GM23248 (cell line): ENCODE measurements around the gene ZNF227. TPM values are rescaled to one million over a fixed set of nuclear protein-coding genes. Genes with fewer than 3 reads are reported as not detected.

Experiments used
- DNase-seq: peaks from one replicate; pipeline ENCODE4 v3.0.0-alpha.2; 2015
- H2AFZ ChIP-seq: fragments of 200-600 bp; sonication (generic); 2 replicates; pipeline ENCODE4 v1.6.1; 2016; ENCODE audit warnings: antibody characterized with exemption
- H3F3A ChIP-seq: fragments of 200-600 bp; sonication (generic); 2 replicates; pipeline ENCODE4 v1.6.1; 2016; ENCODE audit warnings: mild to moderate bottlenecking, antibody characterized with exemption, mixed run types; ENCODE audit not compliant: insufficient read depth
- H3K27ac ChIP-seq: fragments of 200-600 bp; sonication (generic); 2 replicates; pipeline ENCODE4 v1.5.1; 2016; ENCODE audit warnings: mild to moderate bottlenecking
- H3K27me3 ChIP-seq: fragments of 200-600 bp; sonication (generic); replicated peaks from 2 replicates; pipeline ENCODE4 v1.6.1; 2016; ENCODE audit warnings: mild to moderate bottlenecking; ENCODE audit not compliant: insufficient read depth
- H3K36me3 ChIP-seq: fragments of 200-600 bp; sonication (generic); 2 replicates; pipeline ENCODE4 v1.6.1; 2016; ENCODE audit warnings: low read depth, mild to moderate bottlenecking
- H3K4me1 ChIP-seq: fragments of 200-600 bp; sonication (generic); 2 replicates; pipeline ENCODE4 v1.6.1; 2016; ENCODE audit warnings: mild to moderate bottlenecking; ENCODE audit not compliant: insufficient read depth
- H3K4me2 ChIP-seq: fragments of 200-600 bp; sonication (generic); one replicate; pipeline ENCODE4 v1.6.1; 2016; ENCODE audit warnings: mild to moderate bottlenecking; ENCODE audit not compliant: unreplicated experiment
- H3K4me3 ChIP-seq: fragments of 200-600 bp; sonication (generic); 2 replicates; pipeline ENCODE4 v1.5.1; 2016; ENCODE audit warnings: mild to moderate bottlenecking
- H3K79me2 ChIP-seq: fragments of 200-600 bp; sonication (generic); 2 replicates; pipeline ENCODE4 v1.6.1; 2016; ENCODE audit warnings: mild to moderate bottlenecking; ENCODE audit not compliant: insufficient read depth
- H3K9ac ChIP-seq: fragments of 200-600 bp; sonication (generic); 2 replicates; pipeline ENCODE4 v1.6.1; 2016; ENCODE audit warnings: mild to moderate bottlenecking
- H3K9me2 ChIP-seq: fragments of 200-600 bp; sonication (generic); 2 replicates; pipeline ENCODE4 v1.6.1; 2016; ENCODE audit warnings: mixed run types, mild to moderate bottlenecking, moderate library complexity; ENCODE audit not compliant: insufficient read depth
- H3K9me3 ChIP-seq: fragments of 200-600 bp; sonication (generic); one replicate; pipeline ENCODE4 v1.6.1; 2017; ENCODE audit warnings: low read depth
- H4K20me1 ChIP-seq: fragments of 200-600 bp; sonication (generic); 2 replicates; pipeline ENCODE4 v1.6.0; 2016; ENCODE audit not compliant: insufficient read depth
- EZH2 ChIP-seq: fragments of 200-600 bp; sonication (generic); IDR thresholded peaks from 2 replicates; pipeline ENCODE4 v1.6.1; 2018; ENCODE audit warnings: antibody characterized with exemption, mild to moderate bottlenecking; ENCODE audit not compliant: insufficient read depth, poor library complexity, severe bottlenecking
- EZH2phosphoT487 ChIP-seq: fragments of 200-600 bp; sonication (generic); IDR thresholded peaks from 2 replicates; pipeline ENCODE4 v1.6.1; 2018; ENCODE audit warnings: antibody characterized with exemption, moderate library complexity, mild to moderate bottlenecking, low read depth; ENCODE audit not compliant: insufficient read depth
- WGBS, 2 experiments: methylation state at CpG; one replicate each; pipeline ENCODE4 v1.1.6; 2015 to 2017; ENCODE audit warnings: low lambda C conversion rate in 2 of 2, low coverage in 1 of 2; ENCODE audit errors: missing lambda C conversion rate in 2 of 2; 5-methylcytosine and 5-hydroxymethylcytosine counted together
- in situ Hi-C: fragments of 300-500 bp; cut with MboI; formaldehyde crosslinking; loops from 2 replicates; pipeline ENCODE4 v1.15.0; 2020
- polyA plus RNA-seq: library from polyadenylated mRNA; unstranded; fragments of >200 nt; fragmentation: Nextera tagmentation; extraction: Ambion mirVana; gene quantifications from 2 replicates; pipeline ENCODE4 v1.2.1, GENCODE V29; 2016
- total RNA-seq: library from RNA; depleted of rRNA; stranded (reverse); fragments of >200 nt; shearing (Covaris generic); gene quantifications from 2 replicates; pipeline ENCODE4 v1.2.3, GENCODE V29; 2014; rRNA removed

ZNF227 gene
- total and polyA plus RNA-seq, 2 experiments from 2014 or later = 7.5 to 16.1 TPM

DNA sequence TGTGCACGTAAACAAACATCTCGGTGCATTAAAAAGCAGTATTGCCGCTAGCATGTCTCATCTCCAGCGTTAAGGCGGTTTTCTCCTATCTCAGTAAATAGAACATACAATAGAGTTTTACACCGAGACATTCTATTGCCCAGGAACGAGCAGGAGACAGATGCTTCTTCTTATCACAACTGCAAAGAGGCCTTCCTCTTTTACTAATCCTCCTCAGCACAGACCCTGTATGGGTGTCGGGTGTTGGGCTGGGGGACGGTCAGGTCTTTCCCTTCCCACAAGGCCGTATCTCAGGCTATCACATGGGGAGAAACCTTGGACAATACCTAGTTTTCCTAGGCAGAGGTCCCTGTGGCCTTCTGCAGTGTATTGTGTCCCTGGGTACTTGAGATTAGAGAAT lies 68.6 kb downstream of the ZNF227 start:
- DNase-seq = no peak
- H3K4me3 ChIP-seq = no peak overlapping the region
- H4K20me1 ChIP-seq = no peaks in the 10 kb centered on the region
- no peak overlapping the region for H3K27ac ChIP-seq
- no peaks in the 10 kb centered on the region for H3K9me2 ChIP-seq
- H3K4me1 ChIP-seq = peaks cover 22% of the 10 kb centered on the region
- H2AFZ ChIP-seq = no peak overlapping the region
- no peak overlapping the region for H3K4me2 ChIP-seq
- in situ Hi-C loops = no loop called here
- no peaks in the 10 kb centered on the region for H3K79me2 ChIP-seq
- H3K9ac ChIP-seq = no peak overlapping the region
- H3K36me3 ChIP-seq = no peaks in the 10 kb centered on the region
- H3K27me3 ChIP-seq = no peaks in the 10 kb centered on the region
- no peaks in the 10 kb centered on the region for H3K9me3 ChIP-seq
- peaks cover 21% of the 10 kb centered on the region for H3F3A ChIP-seq
- WGBS, 2 experiments = 87 to 92% methylated on average over 10 of the region's 10 CpGs
- TF ChIP-seq EZH2phosphoT487 (no peak), EZH2 (no peak)

DNA sequence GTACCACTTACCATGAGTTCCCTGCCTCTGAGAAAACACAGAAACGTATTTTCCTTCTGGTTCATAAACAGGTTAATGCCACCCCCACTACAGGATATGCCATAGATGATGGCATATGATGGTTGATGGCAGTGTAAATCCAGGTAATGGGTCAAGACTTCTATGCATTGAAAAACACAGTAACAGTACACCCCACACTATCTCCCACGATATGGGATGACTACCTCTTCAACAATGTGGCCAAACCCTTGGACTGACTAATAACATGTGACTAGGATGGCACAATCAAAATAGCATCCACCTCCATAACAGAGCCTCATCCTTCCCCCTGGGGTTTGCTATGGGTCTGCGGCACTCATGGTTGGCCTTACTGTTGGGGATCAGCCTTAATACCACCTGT lies 70.5 kb downstream of the ZNF227 start:
- H3K4me1 ChIP-seq = peaks cover 21% of the 10 kb centered on the region
- WGBS, 2 experiments = 59 to 69% methylated on average over 3 of the region's 3 CpGs
- no peak overlapping the region for H3K27ac ChIP-seq
- no peaks in the 10 kb centered on the region for H4K20me1 ChIP-seq
- H3K27me3 ChIP-seq = no peaks in the 10 kb centered on the region
- H3K9me2 ChIP-seq = no peaks in the 10 kb centered on the region
- no peaks in the 10 kb centered on the region for H3K9me3 ChIP-seq
- TF ChIP-seq EZH2phosphoT487 (no peak), EZH2 (no peak)
- H3K9ac ChIP-seq = no peak overlapping the region
- H3F3A ChIP-seq = peaks cover 19% of the 10 kb centered on the region
- H3K36me3 ChIP-seq = 0 out of 2 replicates have a peak, but pooled peaks cover 3% of the 10 kb centered on the region
- H3K79me2 ChIP-seq = no peaks in the 10 kb centered on the region
- in situ Hi-C loops = no loop called here
- no peak overlapping the region for H2AFZ ChIP-seq
- H3K4me3 ChIP-seq = no peak overlapping the region
- no peak overlapping the region for H3K4me2 ChIP-seq
- peak; percentile 63 for DNase-seq

DNA sequence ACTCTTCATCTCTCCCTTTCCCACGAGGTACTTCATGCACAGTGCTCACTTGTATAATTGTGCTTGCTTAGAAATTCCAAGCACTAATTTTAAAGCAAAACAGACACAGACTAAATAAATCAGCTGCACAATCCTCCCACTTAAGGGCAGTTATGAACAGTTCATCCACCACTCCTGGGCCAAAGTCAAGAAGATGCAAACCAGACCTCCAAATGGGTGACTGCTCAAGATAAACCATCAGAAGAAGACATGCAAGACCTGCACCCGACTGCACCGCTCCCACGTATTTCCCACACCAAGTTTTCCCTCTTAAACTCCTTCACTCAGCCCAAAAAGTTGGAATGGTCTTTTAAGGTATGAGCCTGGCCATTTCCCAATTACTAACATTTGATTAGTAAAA lies 72.6 kb downstream of the ZNF227 start:
- 61 to 73% methylated on average over 4 of the region's 4 CpGs for WGBS, 2 experiments
- no peak overlapping the region for H3K9ac ChIP-seq
- no peaks in the 10 kb centered on the region for H3F3A ChIP-seq

More for the DNA sequence above, 72.6 kb downstream of the ZNF227 start:
- no peak overlapping the region for H2AFZ ChIP-seq
- H3K4me2 ChIP-seq = no peak overlapping the region
- peaks cover 7% of the 10 kb centered on the region for H3K4me1 ChIP-seq
- H4K20me1 ChIP-seq = no peaks in the 10 kb centered on the region
- no peaks in the 10 kb centered on the region for H3K79me2 ChIP-seq
- no peaks in the 10 kb centered on the region for H3K27me3 ChIP-seq
- no peak overlapping the region for H3K27ac ChIP-seq
- H3K9me2 ChIP-seq = no peaks in the 10 kb centered on the region
- no peak overlapping the region for H3K4me3 ChIP-seq
- DNase-seq = no peak
- peaks cover 13% of the 10 kb centered on the region; the same call in 1 of the 2 replicates for H3K36me3 ChIP-seq
- in situ Hi-C loops = no loop called here
- H3K9me3 ChIP-seq = no peaks in the 10 kb centered on the region
- TF ChIP-seq EZH2 (no peak), EZH2phosphoT487 (no peak)

Other genes with a start within 250 kb of the ZNF227 start
- 6.8 and 13.7 TPM in 2 replicates for gene ZNF155, start 228.3 kb upstream of the ZNF227 start, total RNA-seq
- 4.0 and 5.2 TPM in 2 replicates for gene ZNF155, start 228.3 kb upstream of the ZNF227 start, polyA plus RNA-seq
- gene ZNF230, start 209.6 kb upstream of the ZNF227 start, total RNA-seq = 1.9 and 3.9 TPM in 2 replicates
- gene ZNF230, start 209.6 kb upstream of the ZNF227 start, polyA plus RNA-seq = 2.2 and 2.7 TPM in 2 replicates
- gene ZNF222, start 187.2 kb upstream of the ZNF227 start, total RNA-seq = 2.5 and 6.6 TPM in 2 replicates
- gene ZNF222, start 187.2 kb upstream of the ZNF227 start, polyA plus RNA-seq = 3.1 and 3.2 TPM in 2 replicates
- gene ZNF223, start 160.5 kb upstream of the ZNF227 start, total RNA-seq = 3.5 and 24.0 TPM in 2 replicates
- 2.8 and 3.5 TPM in 2 replicates for gene ZNF223, start 160.5 kb upstream of the ZNF227 start, polyA plus RNA-seq
- gene ZNF284, start 140.4 kb upstream of the ZNF227 start, total RNA-seq = 1.9 and 2.9 TPM in 2 replicates
- gene ZNF284, start 140.4 kb upstream of the ZNF227 start, polyA plus RNA-seq = 1.9 and 2.0 TPM in 2 replicates
- 15.6 and 19.2 TPM in 2 replicates for gene ZNF224, start 118.2 kb upstream of the ZNF227 start, total RNA-seq
- gene ZNF224, start 118.2 kb upstream of the ZNF227 start, polyA plus RNA-seq = 9.4 and 11.7 TPM in 2 replicates
- 5.8 and 6.1 TPM in 2 replicates for gene ZNF225, start 99.1 kb upstream of the ZNF227 start, total RNA-seq
- 3.2 and 4.3 TPM in 2 replicates for gene ZNF225, start 99.1 kb upstream of the ZNF227 start, polyA plus RNA-seq
- 6.5 and 8.1 TPM in 2 replicates for gene ZNF234, start 71.0 kb upstream of the ZNF227 start, total RNA-seq
- 4.7 and 6.2 TPM in 2 replicates for gene ZNF234, start 71.0 kb upstream of the ZNF227 start, polyA plus RNA-seq
- gene ZNF226, start 47.4 kb upstream of the ZNF227 start, total RNA-seq = 20.1 and 32.5 TPM in 2 replicates
- 27.1 and 30.3 TPM in 2 replicates for gene ZNF226, start 47.4 kb upstream of the ZNF227 start, polyA plus RNA-seq
- 0.13 and 0.86 TPM in 2 replicates for gene ZNF233, start 47.4 kb downstream of the ZNF227 start, total RNA-seq
- gene ZNF233, start 47.4 kb downstream of the ZNF227 start, polyA plus RNA-seq = 0.61 and 0.80 TPM in 2 replicates
- 1.0 and 2.1 TPM in 2 replicates for gene ZNF235, start 92.5 kb downstream of the ZNF227 start, total RNA-seq
- gene ZNF235, start 92.5 kb downstream of the ZNF227 start, polyA plus RNA-seq = 1.4 and 2.6 TPM in 2 replicates
- gene ZNF112, start 144.1 kb downstream of the ZNF227 start, total RNA-seq = 5.6 and 5.7 TPM in 2 replicates
- 4.2 and 5.6 TPM in 2 replicates for gene ZNF112, start 144.1 kb downstream of the ZNF227 start, polyA plus RNA-seq
- gene ZNF285, start 189.1 kb downstream of the ZNF227 start, total RNA-seq = 2.1 and 4.3 TPM in 2 replicates
- gene ZNF285, start 189.1 kb downstream of the ZNF227 start, polyA plus RNA-seq = 0.99 and 1.1 TPM in 2 replicates
- gene ZNF229, start 235.9 kb downstream of the ZNF227 start, total RNA-seq = 11.7 and 38.2 TPM in 2 replicates
- 6.1 and 7.7 TPM in 2 replicates for gene ZNF229, start 235.9 kb downstream of the ZNF227 start, polyA plus RNA-seq